HG03460 (cell line): ENCODE data around the gene TBC1D24.
A peak's percentile ranks its signal among the peaks of the same experiment; 100 is the strongest.

Experiments
- ATAC-seq: cut with Tn5 transposase; IDR thresholded peaks from one replicate; pipeline ENCODE4 v1.9.1; 2021; ENCODE audit not compliant: unreplicated experiment

Gene TBC1D24

DNA sequence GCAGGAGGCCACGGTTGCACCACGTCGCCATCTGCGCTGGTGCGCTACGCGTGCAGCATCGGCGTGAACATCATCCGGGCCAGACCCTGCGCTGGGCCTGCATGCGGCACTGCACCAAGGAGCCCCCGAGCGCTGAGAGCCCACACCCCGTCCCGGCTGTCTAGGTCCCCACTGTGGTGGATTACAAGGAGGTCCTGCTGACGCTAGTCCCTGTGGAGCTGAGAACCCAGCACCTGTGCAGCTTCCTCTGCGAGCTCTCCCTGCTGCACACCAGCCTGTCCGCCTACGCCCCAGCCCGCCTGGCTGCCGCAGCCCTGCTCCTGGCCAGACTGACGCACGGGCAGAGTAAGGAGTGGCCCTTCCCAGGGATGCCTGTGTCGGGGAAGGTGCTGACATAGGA lies 25.8 kb upstream of the TBC1D24 start:
- ATAC-seq = no peak

DNA sequence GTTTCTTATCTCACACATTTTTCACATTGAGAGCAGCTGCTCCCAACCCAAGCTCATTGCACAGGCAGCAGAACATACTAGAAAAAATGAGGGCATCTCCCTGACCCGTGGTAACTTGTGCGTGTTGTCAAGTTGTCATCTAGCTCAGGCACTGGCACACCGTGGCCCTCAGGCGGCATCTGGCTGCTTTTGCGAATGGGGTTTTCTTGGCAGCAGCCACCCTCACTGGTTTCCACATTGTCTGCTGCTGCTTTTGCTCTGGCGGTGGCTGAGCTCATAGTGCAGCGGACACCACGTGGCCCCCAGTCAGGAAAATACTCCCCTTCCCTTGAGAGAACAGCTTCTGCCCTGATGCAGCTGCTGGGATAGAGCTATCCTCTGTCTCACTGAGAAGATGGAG lies 24.4 kb upstream of the TBC1D24 start:
- no peak for ATAC-seq

DNA sequence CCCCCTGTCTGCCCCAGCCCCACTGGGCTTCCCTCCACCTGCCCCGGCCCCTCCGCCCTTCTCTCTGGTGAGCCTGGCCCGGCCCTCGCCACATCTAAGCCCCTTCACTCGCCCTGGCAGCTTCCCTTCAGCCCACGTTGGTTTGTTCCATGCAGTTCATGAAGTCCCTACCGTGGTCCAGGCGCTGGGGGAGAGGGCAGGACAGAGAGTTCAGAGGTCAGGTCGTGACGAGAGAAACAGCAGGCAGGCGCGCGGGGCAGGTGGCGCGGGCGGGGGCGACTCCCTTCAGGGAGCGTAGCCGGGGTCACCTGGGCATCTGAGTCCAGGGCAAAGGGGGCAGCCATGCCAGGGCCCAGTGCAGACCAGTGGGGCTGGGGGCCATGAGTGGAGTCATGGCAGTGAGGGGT lies 23.9 kb upstream of the TBC1D24 start:
- no peak for ATAC-seq

DNA sequence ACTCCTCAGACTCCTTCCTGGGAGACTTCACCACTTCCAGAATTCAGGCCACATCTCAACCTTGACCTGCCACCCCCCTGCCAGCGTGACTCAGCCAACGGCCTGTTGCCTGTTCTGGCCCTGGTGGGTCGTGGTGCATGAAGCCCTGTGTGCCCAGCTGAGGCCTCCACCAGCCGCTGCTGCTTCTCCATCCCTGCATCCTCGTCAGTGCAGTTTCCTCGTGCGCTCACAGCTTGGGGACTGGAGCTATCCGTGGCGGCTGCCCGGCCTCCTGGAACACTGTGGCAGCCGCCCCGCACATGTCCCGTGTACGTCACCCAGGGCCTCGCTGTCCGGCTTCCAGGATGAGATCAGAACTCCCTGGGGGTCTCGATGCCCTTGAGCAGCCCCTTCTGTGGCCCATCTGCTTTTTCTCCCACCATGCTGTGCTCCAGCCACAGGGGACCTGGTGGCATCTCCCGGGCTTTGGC lies 23.0 kb upstream of the TBC1D24 start:
- no peak for ATAC-seq

DNA sequence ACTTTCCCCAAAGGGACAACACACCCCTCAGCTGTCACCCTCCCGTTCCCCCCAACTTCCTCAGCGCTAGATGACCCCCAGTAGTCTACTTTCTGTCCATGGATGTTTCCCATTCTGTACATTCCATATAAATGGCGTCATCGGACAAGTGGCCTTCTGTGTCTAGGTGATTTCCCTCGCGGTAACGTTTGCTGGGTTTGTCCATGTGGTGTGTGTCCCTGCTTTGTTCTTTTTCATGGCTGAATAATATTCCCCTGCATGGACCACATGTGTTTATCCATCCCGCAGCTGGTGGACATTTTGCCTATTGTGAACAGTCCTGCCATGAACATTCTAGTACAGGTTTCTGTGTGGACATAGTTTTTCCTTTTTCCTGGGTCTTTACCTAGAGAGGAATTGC lies 22.3 kb upstream of the TBC1D24 start:
- ATAC-seq = no peak

DNA sequence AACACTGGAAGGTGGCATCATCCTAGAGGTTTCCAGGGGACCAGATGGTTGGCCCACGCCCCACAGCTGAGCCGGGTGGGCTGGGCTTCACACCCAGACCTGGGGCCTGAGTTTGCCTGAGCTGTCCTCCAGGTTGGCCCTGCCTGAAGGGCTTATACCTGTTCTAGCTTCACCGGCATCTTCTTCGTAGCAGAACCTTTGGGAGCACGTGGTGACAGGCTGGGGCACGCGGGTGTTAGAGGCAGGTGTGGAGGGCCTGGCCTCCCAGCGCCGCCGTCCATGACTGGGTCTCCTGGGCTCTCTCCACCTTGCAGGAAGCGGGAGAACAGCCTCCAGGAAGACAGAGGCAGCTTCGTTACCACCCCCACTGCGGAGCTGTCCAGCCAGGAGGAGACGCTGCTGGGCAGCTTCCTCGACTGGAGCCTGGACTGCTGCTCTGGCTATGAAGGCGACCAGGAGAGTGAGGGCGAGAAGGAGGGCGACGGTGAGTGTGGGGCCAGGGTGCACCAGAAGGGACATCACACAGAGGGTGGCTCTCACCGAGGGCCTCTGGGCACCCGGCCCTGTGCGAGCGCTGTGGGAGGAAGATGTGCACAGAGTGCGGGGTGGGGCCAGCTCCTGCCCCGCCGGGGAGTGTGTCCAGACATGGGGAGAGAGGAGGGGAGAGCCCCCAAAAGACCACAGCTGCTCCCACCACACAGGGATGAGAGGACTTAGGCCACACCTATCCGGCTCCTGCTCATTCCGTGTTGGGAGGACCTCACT lies 19.7 kb upstream of the TBC1D24 start:
- ATAC-seq = no peak

DNA sequence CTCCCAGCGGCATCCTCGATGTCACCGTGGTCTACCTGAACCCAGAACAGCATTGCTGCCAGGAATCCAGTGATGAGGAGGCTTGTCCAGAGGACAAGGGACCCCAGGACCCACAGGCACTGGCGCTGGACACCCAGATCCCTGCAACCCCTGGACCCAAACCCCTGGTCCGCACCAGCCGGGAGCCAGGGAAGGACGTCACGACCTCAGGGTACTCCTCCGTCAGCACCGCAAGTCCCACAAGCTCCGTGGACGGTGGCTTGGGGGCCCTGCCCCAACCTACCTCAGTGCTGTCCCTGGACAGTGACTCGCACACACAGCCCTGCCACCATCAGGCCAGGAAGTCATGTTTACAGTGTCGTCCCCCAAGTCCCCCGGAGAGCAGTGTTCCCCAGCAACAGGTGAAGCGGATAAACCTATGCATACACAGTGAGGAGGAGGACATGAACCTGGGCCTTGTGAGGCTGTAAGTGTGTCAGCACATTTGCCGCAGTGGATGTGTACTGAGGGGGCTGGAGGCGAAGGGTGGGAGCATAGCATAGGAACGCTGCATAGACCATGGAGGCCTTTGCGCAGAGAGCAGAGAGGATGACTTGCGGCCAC lies 18.3 kb upstream of the TBC1D24 start:
- ATAC-seq = no peak

DNA sequence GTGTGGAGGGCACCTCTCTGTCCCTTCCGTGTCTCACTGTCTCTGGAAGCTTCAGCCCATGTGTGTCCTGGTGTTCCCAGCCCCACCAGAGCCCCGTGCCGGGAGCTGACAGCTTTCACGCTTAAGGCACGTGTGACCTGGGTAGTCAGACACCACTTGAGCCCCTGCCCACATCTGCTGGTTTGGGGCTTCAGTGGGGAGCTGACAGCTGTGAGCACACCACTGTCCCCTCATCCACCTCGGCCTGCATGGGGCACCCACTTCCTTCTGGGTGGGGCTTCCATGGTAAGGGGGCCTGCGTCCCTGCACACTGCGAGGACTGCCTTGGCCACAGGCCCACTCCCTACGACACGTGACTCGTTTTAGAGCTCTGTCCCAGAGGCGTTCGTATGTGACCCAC lies 17.7 kb upstream of the TBC1D24 start:
- ATAC-seq = no peak

DNA sequence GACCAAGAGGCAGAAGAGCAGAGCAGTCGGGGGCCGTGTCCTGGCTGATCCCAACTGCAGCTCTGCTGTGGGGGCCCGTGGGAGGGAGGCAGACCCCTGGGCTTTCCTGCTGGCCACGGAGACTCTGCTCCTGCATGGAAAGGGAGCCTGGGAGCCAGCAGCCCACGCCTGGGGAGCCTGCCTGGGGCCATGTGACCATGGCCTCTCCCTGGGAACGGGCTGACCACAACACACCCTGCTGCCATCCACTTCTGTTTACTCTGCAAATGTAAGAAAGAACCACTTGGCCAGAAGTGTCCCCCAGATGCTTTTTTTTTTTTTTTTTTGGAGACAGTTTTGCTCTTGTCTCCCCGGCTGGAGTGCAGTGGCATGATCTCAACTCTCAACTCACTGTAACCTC lies 17.0 kb upstream of the TBC1D24 start:
- no peak for ATAC-seq

DNA sequence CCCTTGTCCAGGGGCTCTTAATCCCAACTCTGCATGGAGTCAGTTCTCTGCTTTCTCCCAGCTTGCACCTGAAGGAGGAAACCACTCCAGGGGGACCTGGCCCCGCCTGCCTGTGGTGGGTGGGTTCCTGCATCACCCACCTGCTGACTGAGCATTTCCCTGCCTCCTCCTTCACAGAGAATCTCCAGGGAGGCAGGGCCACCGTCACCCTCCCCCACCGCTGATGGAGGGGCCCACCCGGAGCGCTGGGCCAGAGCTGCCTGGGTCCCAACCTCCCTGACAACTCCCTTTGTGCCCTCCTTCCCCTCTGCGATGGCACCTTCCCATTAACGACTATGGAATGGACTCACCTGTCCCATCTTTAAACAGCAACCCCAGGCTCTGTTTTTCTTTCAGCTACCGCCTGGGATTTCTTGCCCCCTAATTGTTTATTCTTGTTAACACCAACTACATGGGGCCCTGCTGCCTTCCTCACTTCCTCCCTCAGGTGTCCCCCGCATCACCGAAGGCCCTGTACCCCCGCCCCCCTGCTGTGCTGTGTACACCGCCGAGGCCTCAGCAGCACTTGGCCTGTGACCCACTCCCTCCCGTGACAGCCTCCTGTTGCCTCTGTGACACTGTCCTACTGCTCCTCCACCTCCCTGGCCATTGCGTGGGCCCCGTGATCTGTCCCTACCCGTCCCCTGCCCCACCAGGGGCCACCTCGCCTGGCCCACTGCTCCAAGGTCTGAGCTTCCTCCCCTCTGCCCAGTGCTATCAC lies 15.9 kb upstream of the TBC1D24 start:
- no peak for ATAC-seq

DNA sequence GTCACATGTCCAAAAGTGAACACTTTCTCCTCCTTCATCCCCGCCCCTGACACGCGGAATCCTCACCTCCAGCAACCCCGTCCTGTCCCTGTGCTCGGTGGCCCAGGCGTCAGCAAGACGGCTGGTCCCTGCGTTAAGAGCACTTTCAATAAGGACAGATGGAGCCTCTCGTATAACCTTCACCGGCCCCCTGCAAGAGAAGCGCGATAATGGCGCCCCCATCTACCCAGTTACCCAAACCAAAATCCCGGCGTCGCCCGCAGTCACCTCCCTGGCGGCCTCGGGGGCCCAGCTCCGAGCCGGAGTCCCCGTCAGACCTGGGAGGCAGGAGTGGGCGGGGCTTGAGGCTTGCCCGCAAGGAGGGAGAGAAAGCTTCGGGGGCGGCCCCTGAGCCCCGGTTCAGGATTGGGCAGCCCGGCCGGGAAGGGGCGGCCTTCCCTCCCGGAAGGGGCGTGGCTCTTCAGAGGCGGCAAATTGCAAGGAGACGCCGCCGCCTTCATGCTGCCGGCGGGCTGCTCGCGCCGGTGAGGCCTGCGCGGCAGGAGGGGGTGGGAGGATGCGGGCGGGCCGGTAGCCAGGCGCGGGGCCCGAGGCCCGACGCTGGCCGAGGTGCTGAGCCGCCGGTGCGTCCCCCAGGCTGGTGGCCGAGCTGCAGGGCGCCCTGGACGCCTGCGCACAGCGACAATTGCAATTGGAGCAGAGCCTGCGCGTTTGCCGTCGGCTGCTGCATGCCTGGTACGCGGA lies 15.1 kb upstream of the TBC1D24 start, which contains the start of gene TEDC2:
Gene TEDC2 (plus strand): TSS at position 463 of the 744 bp plus-strand sequence. CDS start 36 bp downstream, at position 499.
- peak; percentile 82 for ATAC-seq

DNA sequence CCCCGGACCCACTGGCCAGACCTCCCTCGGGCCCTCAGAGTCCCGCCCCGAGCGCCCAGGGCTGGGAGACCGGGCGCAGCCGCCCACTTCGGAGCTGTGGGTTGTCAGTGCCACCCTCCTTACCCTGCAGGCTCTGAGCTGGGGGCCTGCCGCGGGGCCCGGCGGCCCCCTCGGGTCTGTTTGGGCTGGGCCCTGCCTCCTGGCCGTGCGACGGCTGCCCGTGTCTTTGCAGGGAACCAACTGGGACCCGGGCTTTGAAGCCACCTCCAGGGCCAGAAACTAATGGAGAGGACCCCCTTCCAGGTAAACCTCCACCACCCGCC lies 14.6 kb upstream of the TBC1D24 start:
- no peak for ATAC-seq

DNA sequence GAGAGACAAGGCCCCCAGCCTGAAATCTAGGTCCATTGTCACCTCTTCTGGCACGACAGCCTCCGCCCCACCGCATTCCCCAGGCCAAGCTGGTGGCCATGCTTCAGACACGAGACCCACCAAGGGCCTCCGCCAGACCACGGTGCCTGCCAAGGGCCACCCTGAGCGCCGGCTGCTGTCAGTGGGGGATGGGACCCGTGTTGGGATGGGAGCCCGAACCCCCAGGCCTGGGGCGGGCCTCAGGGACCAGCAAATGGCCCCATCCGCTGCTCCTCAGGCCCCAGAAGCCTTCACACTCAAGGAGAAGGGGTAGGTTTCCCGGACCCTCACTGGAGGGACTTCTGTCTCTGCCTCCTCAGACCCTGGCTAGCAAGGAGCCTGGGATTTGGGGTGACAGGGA lies 14.0 kb upstream of the TBC1D24 start:
- ATAC-seq = no peak

DNA sequence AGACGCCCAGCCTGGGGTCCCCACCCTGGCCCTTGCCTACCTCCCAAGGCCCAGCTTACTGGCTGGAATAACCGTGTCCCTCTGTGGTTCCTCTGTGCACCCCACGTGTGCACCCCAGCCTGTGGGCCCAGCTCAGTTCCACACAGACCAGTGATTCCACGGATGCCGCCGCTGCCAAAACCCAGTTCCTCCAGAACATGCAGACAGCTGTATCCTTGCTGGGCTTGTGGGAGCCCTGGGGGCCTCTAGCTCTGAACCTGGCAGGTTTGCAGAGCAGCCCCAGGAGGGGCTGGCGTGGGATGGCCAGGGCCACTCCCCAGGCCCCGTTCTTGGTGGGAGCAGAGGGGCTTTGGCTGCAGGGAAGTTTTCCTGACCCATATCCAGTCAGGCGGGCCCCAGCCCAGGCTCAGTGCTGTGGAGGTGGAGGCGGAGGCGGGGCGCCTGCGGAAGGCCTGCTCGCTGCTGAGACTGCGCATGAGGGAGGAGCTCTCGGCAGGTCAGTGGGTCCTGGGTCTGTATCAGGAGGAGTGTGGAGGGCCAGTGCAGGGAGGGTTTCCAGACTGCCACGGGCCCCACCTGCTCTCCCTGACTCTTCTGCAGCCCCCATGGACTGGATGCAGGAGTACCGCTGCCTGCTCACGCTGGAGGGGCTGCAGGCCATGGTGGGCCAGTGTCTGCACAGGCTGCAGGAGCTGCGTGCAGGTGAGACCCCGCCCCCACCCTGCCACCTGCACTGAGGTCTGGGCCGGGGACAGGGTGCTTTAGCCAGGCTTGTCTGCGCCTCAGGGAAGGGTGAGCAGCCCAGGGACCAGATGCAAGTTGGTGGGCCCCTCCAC lies 12.7 kb upstream of the TBC1D24 start:
- no peak for ATAC-seq

DNA sequence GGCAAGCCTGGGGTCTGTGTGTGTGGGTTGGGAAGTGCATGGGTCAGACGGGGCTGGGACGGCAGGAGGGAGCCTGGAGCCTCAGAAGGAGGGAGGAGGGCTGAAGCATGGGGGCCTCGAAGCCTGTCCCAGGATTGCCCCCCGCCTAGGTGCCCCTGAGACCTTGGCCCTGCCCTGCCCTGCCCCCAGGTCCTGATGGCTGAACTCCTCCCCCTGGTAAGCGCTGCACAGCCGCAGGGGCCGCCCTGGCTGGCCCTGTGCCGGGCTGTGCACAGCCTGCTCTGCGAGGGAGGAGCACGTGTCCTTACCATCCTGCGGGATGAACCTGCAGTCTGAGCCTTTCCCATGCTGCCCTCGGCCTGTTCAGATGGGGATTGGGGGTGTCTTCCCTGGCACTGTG lies 10.6 kb upstream of the TBC1D24 start:
- ATAC-seq = no peak

DNA sequence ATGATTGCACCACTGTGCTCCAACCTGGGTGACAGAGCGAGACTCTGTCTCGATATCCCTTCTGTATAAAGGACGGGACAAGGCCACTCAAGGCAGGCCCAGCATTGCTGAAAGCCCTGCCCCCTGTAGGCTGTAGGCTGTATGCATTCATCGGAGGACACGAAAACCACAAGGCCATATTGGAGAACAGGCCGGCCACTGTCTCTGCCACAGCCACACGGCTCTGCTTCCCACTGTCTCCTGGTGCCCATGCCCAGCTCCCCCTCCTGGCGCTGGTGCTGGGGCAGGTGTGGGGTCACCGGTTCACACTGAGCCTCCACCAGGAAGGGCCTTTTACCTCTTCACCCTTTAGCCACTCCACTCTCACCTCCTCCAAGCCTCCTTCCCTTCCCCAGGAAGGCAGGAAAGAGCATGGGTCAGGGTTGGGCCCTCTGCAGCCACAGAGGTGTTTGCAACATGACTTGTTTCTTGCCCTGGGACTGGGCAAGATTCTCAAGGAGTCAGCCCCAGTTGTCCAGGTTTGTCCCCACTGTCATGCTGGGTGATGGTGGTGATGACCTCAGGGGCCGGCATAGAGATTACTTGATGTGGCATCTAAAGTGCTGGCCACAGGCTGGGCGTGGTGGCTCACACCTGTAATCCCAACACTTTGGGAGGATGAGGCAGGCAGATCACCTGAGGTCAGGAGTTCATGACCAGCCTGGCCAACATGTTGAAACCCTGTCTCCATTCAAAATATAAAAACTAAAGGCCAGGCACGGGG lies 9.1 kb upstream of the TBC1D24 start:
- ATAC-seq = no peak

DNA sequence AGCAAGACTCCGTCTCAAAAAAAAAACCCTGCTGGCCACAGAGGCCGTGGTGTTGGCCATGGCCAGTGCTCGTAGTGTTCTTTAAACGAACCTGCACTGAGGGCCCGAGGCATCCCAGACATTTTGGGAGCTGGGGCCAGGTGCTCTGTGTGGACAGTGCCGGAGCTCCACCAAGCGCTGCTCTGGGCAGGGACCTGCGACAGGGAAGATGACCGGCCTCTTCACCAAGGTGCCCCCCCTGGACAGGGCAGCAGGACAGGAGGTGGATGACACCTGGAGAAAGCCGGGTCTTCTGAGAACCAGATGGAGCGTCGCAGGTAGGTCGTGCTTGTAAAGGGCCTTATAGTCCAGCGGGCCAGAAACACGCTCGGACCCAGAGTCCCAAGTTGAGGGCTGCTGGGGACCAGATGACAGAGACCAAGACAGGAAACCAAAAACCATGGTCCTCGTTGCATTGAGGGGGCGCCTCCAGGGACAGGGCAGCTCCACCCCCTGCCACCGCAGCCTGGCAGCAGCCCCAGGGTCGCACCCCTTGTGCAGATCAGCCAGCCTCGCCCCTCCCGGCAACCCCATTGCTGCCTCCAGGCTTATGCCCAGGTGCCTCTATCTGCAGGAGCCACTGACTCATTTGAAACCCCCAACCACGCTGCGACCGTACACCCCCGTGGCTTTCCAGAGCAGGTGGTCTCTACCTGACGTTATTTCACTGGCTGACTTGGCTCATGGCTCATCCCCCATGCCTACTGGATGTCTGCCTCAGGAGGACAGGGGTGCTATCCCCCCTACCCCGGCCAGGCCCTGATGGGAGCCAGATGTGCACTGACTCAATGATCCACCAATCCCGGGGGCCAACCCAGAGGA lies 8.0 kb upstream of the TBC1D24 start:
- ATAC-seq = no peak

DNA sequence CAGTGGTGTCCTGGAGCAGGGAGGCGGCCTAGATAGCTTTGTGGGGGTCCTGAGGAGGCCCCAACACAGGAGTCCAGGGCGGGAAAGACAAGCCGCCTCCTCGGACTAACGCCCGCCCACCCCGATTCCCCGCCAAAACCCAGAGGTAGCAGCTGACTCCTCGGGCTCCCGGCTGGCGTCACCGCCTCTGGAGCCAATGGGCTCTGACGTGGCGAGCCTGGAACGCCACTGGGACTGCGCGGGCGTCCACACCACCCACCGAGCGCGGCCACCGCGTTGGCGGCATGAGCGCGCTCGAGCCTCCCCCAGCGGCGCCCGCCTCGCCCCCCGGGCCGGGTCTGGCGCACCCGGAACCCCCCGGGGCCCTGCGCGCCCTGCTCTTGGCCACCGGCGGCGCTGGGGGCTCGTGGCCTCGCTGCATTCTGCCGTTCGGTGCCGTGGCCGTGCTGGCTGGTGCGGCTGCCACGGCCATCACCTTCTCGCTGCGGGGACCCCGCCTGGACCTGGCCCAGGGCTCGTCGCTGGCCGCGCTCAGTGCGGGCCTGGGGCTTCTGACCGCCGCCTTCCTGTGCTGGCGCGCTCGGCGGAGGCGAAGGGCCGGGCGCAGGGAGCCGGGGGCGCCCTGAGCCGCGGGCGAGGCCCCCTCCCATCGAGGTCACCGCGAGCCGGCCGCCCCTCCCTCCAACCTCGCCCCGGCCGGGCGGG lies 7.2 kb upstream of the TBC1D24 start:
- no peak for ATAC-seq
